IMR-90 (cell line): Measurements from ENCODE around the gene RPP21. TPM values are rescaled to one million over a fixed set of nuclear protein-coding genes. Genes with fewer than 3 reads are reported as not detected.

Experiments
- ATAC-seq: fragments of 200-7000 bp; cut with Tn5 transposase; 2 replicates; pipeline ENCODE4 v1.9.1; 2020; ENCODE audit warnings: low read depth, mild to moderate bottlenecking, moderate library complexity
- BruUV-seq: library from RNA; stranded (reverse); fragments of 400-500 nt; replicated peaks from 2 replicates; lab custom pipeline; 2021; lab: Mats Ljungman, UMichigan
- CTCF ChIA-PET: fragments of 300-600 bp; formaldehyde crosslinking; extraction: SDS; loops from one replicate; lab custom pipeline; 2021; ENCODE audit warnings: antibody characterized with exemption; lab: Yijun Ruan, JAX
- POLR2A ChIA-PET: fragments of 300-600 bp; sonication (Branson Sonifier 250); formaldehyde crosslinking; loops from one replicate; lab custom pipeline; 2022; ENCODE audit warnings: antibody characterized with exemption; ENCODE audit not compliant: unreplicated experiment; lab: Charles Lee
- DNase-seq: peaks from one replicate; pipeline ENCODE4 v3.0.0; 2013
- H2AFZ ChIP-seq: replicated peaks from 2 replicates; pipeline ENCODE3; 2013; ENCODE audit warnings: low read length, mild to moderate bottlenecking; ENCODE audit not compliant: poor library complexity
- H2AK5ac ChIP-seq: 2 replicates; pipeline ENCODE4 v1.6.1; 2013; ENCODE audit warnings: low read depth, low read length, inconsistent platforms
- H2AK9ac ChIP-seq: replicated peaks from 2 replicates; pipeline ENCODE3; 2013; ENCODE audit warnings: mild to moderate bottlenecking, low read depth, low read length, moderate library complexity; ENCODE audit not compliant: poor library complexity
- H2BK120ac ChIP-seq: 2 replicates; pipeline ENCODE4 v1.6.1; 2013; ENCODE audit warnings: low read depth, low read length, inconsistent platforms
- H2BK15ac ChIP-seq: 3 replicates; pipeline ENCODE4 v1.6.1; 2013; ENCODE audit warnings: low read depth, low read length, inconsistent platforms
- H2BK20ac ChIP-seq: 2 replicates; pipeline ENCODE4 v1.6.1; 2013; ENCODE audit warnings: low read depth, mild to moderate bottlenecking, inconsistent platforms, low read length, moderate library complexity
- H2BK5ac ChIP-seq: 2 replicates; pipeline ENCODE4 v1.6.1; 2013; ENCODE audit warnings: mild to moderate bottlenecking, low read depth, low read length, inconsistent platforms; ENCODE audit not compliant: poor library complexity, severe bottlenecking
- H3K14ac ChIP-seq: replicated peaks from 2 replicates; pipeline ENCODE4 v1.6.1; 2013; ENCODE audit warnings: low read depth, low read length, inconsistent platforms
- H3K18ac ChIP-seq: 2 replicates; pipeline ENCODE4 v1.6.1; 2013; ENCODE audit warnings: low read depth, low read length, control low read depth
- H3K23ac ChIP-seq: 2 replicates; pipeline ENCODE4 v1.6.1; 2013; ENCODE audit warnings: low read depth, low read length, inconsistent platforms
- H3K27ac ChIP-seq: 2 replicates; pipeline ENCODE4 v1.5.1; 2013; ENCODE audit warnings: mild to moderate bottlenecking, control low read depth, low read length; ENCODE audit not compliant: insufficient read depth
- H3K27me3 ChIP-seq: 2 replicates; pipeline ENCODE4 v1.6.1; 2013; ENCODE audit warnings: low read length; ENCODE audit not compliant: control insufficient read depth, insufficient read depth
- H3K36me3 ChIP-seq: 2 replicates; pipeline ENCODE4 v1.6.1; 2013; ENCODE audit warnings: low read length, mixed read lengths; ENCODE audit not compliant: control insufficient read depth, insufficient read depth
- H3K4ac ChIP-seq: 2 replicates; pipeline ENCODE4 v1.6.1; 2013; ENCODE audit warnings: low read depth, low read length, inconsistent platforms
- H3K4me1 ChIP-seq: 2 replicates; pipeline ENCODE4 v1.6.1; 2013; ENCODE audit warnings: low read length, mixed read lengths; ENCODE audit not compliant: control insufficient read depth, insufficient read depth
- H3K4me2 ChIP-seq: 2 replicates; pipeline ENCODE4 v1.6.1; 2013; ENCODE audit warnings: low read depth, mild to moderate bottlenecking, control low read depth, low read length, moderate library complexity
- H3K4me3 ChIP-seq: 2 replicates; pipeline ENCODE4 v1.5.1; 2013; ENCODE audit warnings: low read depth, mild to moderate bottlenecking, control low read depth, low read length, moderate library complexity; ENCODE audit not compliant: insufficient read depth
- H3K56ac ChIP-seq: 2 replicates; pipeline ENCODE4 v1.6.1; 2013; ENCODE audit warnings: low read length, inconsistent platforms; ENCODE audit not compliant: insufficient read depth; ENCODE audit errors: extremely low read depth
- H3K79me1 ChIP-seq, 2 experiments: 2 replicates each; pipeline ENCODE4 v1.6.1; 2013; ENCODE audit warnings: low read length in 2 of 2, inconsistent platforms in 1 of 2, low read depth in 1 of 2
- H3K9ac ChIP-seq: 2 replicates; pipeline ENCODE4 v1.6.1; 2013; ENCODE audit warnings: low read depth, low read length, control low read depth
- H3K9me1 ChIP-seq: 2 replicates; pipeline ENCODE4 v1.6.1; 2013; ENCODE audit warnings: low read length, inconsistent platforms; ENCODE audit not compliant: insufficient read depth
- H3K9me3 ChIP-seq: 2 replicates; pipeline ENCODE4 v1.6.1; 2013; ENCODE audit warnings: low read length; ENCODE audit not compliant: control insufficient read depth, insufficient read depth
- H4K20me1 ChIP-seq: 2 replicates; pipeline ENCODE4 v1.6.1; 2013; ENCODE audit warnings: low read length, inconsistent platforms; ENCODE audit not compliant: insufficient read depth
- H4K5ac ChIP-seq: 2 replicates; pipeline ENCODE4 v1.6.1; 2013; ENCODE audit warnings: mild to moderate bottlenecking, low read depth, low read length, control low read depth
- H4K8ac ChIP-seq, 2 experiments: 2 replicates each; pipeline ENCODE4 v1.6.1; 2013; ENCODE audit warnings: low read depth in 2 of 2, low read length in 2 of 2, control low read depth in 1 of 2, inconsistent platforms in 1 of 2
- H4K91ac ChIP-seq: 2 replicates; pipeline ENCODE4 v1.6.1; 2013; ENCODE audit warnings: low read depth, low read length, inconsistent platforms; ENCODE audit not compliant: insufficient read depth
- BHLHE40 ChIP-seq: fragments of 150-350 bp; IDR thresholded peaks from 2 replicates; pipeline ENCODE4 v1.6.1; 2016; ENCODE audit warnings: mild to moderate bottlenecking, low read depth, low read length
- CHD1 ChIP-seq: IDR thresholded peaks from 2 replicates; pipeline ENCODE4 v1.6.1; 2012; ENCODE audit warnings: low read depth, low read length, improper control_type of control experiment
- CTCF ChIP-seq: conservative IDR thresholded peaks from 2 replicates; pipeline ENCODE4 v1.5.1; 2012; ENCODE audit warnings: mild to moderate bottlenecking, low read depth, low read length, improper control_type of control experiment
- ELK1 ChIP-seq: fragments of 150-350 bp; IDR thresholded peaks from 2 replicates; pipeline ENCODE4 v1.6.1; 2016; ENCODE audit warnings: low read depth, mild to moderate bottlenecking, low read length, moderate library complexity, borderline replicate concordance
- FOS ChIP-seq: fragments of 150-350 bp; IDR thresholded peaks from 2 replicates; pipeline ENCODE4 v1.6.1; 2016; ENCODE audit warnings: low read depth, low read length
- MXI1 ChIP-seq: IDR thresholded peaks from 2 replicates; pipeline ENCODE4 v1.6.1; 2012; ENCODE audit warnings: low read depth, mild to moderate bottlenecking, low read length, moderate library complexity, borderline replicate concordance
- POLR2A ChIP-seq: IDR thresholded peaks from 2 replicates; pipeline ENCODE4 v1.6.1; 2012; ENCODE audit warnings: mild to moderate bottlenecking, low read depth, low read length
- RFX5 ChIP-seq: IDR thresholded peaks from 2 replicates; pipeline ENCODE4 v1.8.0; 2012; ENCODE audit warnings: low read depth, mild to moderate bottlenecking, low read length, moderate library complexity
- SMC3 ChIP-seq: fragments of 150-350 bp; IDR thresholded peaks from 2 replicates; pipeline ENCODE4 v1.6.1; 2016; ENCODE audit warnings: low read depth, mild to moderate bottlenecking, antibody characterized with exemption, low read length, moderate library complexity
- WGBS, 2 experiments: methylation state at CpG; one replicate each; pipeline versions ENCODE4 v1.1.5 to v1.1.7; 2013; ENCODE audit warnings: missing lambda C conversion rate in 2 of 2; ENCODE audit not compliant: insufficient read length in 1 of 2; ENCODE audit errors: extremely low coverage in 2 of 2; 5-methylcytosine and 5-hydroxymethylcytosine counted together
- dilution Hi-C: fragments of 300-500 bp; cut with HindIII; formaldehyde crosslinking; loops from one replicate; pipeline ENCODE4 v1.14.3; 2018; ENCODE audit warnings: low sequenced_read_pairs; ENCODE audit not compliant: unreplicated experiment
- in situ Hi-C: fragments of 300-500 bp; cut with MboI; formaldehyde crosslinking; loops from 3 replicates; pipeline ENCODE4 v1.14.3; 2019; ENCODE audit warnings: low sequenced_read_pairs, inconsistent platforms, mixed read lengths
- intact Hi-C: fragments of 100-400 bp; cut with micrococcal nuclease; formaldehyde crosslinking; loops from 2 replicates; pipeline ENCODE4 v1.10.0; 2022
- polyA plus RNA-seq, 3 experiments: library from polyadenylated mRNA; depleted of rRNA; stranded (reverse); fragments of >200 nt; gene quantifications; 2 replicates each; pipeline ENCODE4 v1.2.3, GENCODE V29; 2012; ENCODE audit warnings: low replicate concordance in 1 of 3
- total RNA-seq: library from RNA; depleted of rRNA; stranded (reverse); fragments of >200 nt; gene quantifications from 2 replicates; pipeline ENCODE4 v1.2.3, GENCODE V29; 2012

RPP21 gene
- total and polyA plus RNA-seq, 2 of the 4 experiments (the other 2 are of a cell fraction), result 28.9 to 79.1 TPM

DNA sequence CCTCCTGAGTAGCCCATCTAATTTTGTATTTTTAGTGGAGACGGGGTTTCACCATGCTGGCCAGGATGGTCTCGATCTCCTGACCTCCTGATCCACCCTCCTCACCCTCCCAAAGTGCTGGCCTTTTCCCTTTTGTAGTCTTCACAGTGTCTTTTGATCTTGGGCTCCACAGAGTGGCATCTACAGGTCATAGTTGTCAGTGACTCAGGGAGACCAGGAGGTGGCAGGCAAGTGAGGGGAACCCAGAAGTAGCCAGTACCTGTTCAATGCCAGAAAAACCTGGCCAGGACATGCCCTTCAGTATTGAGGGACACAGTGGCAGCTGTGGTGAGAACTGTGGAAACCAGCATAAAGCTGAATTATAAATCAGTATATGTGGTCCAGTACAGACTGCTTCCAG is 19.6 kb downstream of the RPP21 start:
- peaks cover 45% of the 10 kb centered on the region for H3K27me3 ChIP-seq
- BruUV-seq, result no TSS peak

More for the DNA sequence above, 19.6 kb downstream of the RPP21 start:
- Histone ChIP-seq H3K23ac (no peak overlapping the region), H4K91ac (no peak overlapping the region), H4K20me1 (no peaks in the 10 kb centered on the region), H3K27ac (no peak overlapping the region), H2BK15ac (no peak overlapping the region), H3K36me3 (no peaks in the 10 kb centered on the region), H3K9me3 (peaks cover 3% of the 10 kb centered on the region; the same call in 1 of the 2 replicates), H2AK5ac (no peak overlapping the region), H3K4me3 (no peak overlapping the region), H2AFZ (no peak overlapping the region), H2BK120ac (no peak overlapping the region), H2BK20ac (no peak overlapping the region), H3K4me1 (no peaks in the 10 kb centered on the region), H3K9ac (no peak overlapping the region), H3K4ac (no peak overlapping the region), H3K9me1 (no peaks in the 10 kb centered on the region), H3K79me1 (no peaks in the 10 kb centered on the region), H4K8ac (no peak overlapping the region), H3K56ac (no peak overlapping the region), H2BK5ac (no peak overlapping the region), H2AK9ac (no peak overlapping the region), H3K18ac (no peak overlapping the region), H4K5ac (no peak overlapping the region), H3K14ac (no peak overlapping the region), H3K4me2 (no peak overlapping the region)
- POLR2A ChIA-PET, result no interaction called here
- no peak for TF ChIP-seq BHLHE40
- TF ChIP-seq ELK1, result no peak
- TF ChIP-seq MXI1, result no peak
- TF ChIP-seq CTCF, result no peak
- no peak for TF ChIP-seq RFX5
- TF ChIP-seq FOS, result no peak
- TF ChIP-seq SMC3, result no peak
- no peak for TF ChIP-seq POLR2A
- no peak for TF ChIP-seq CHD1
- in situ Hi-C loops (no loop called here), dilution Hi-C loops (no loop called here), intact Hi-C loops (no loop called here)
- CTCF ChIA-PET, result no interaction called here
- ATAC-seq, result no peak
- no peak for DNase-seq
- WGBS, 2 experiments, result no CpG with 5 or more reads among the region's 2 CpGs
